ENCODE results near the gene KLF2. TPM values are rescaled to one million over a fixed set of nuclear protein-coding genes. Genes with fewer than 3 reads are reported as not detected.

Gene KLF2
- total RNA-seq, 3 donors from 2014 or later (not counting 1 experiment from before 2014, with no cell fraction given) = 246 to 645 (median 377) TPM

- Mint-ChIP-seq H3K9me3 (no peaks in the 10 kb centered on the region), H3K27me3 (ENCODE audit: low read depth in 2 of 2) (peaks cover 0 to 3% of the 10 kb centered on the region in 2 donors), H3K4me3 (peak overlapping the region; percentile 93), H3K4me1 (peaks cover 34 to 61% of the 10 kb centered on the region in 2 donors), H3K36me3 (peaks cover 23% of the 10 kb centered on the region), H3K27ac (peak overlapping the region; percentile 98 to 99)
- intact Hi-C loops (cut with micrococcal nuclease) = loop anchor here (5.0 kb wide), 2 partner anchors 110 to 250 kb away; partner anchors contain the start of gene TPM4
- Histone ChIP-seq H3K27ac (ENCODE audit: low read length) (peak overlapping the region; percentile 80), H3K4me3 (ENCODE audit: low read length) (peak overlapping the region; percentile 99), H3K36me3 (ENCODE audit: control insufficient read depth, insufficient read depth, low read length) (peaks cover 42% of the 10 kb centered on the region), H3K9me3 (ENCODE audit: control insufficient read depth, insufficient read depth, low read length) (no peaks in the 10 kb centered on the region), H3K4me1 (ENCODE audit: control insufficient read depth, insufficient read depth, low read length) (peaks cover 60% of the 10 kb centered on the region), H3K27me3 (ENCODE audit: control insufficient read depth, insufficient read depth, low read length) (no peaks in the 10 kb centered on the region)
- ATAC-seq (no peak), DNase-seq (peak in 1 of 2 donors; percentile 56)
- WGBS (ENCODE audit: insufficient coverage) = 1% methylated on average over 4 of the region's 6 CpGs
- no peak for TF ChIP-seq CTCF (IDR thresholded peaks at IDR 0.05)
Observed at GRCh38 chr19:16327501-16327900, 2.9 kb downstream of the KLF2 start.

- peaks cover 66% of the 10 kb centered on the region for H3K4me1 ChIP-seq (ENCODE audit: control insufficient read depth, insufficient read depth, low read length)
Observed at GRCh38 chr19:16327911-16328823, 3.5 kb downstream of the KLF2 start.

GRCh38 chr19:16328824-16329482 is 4.3 kb downstream of the KLF2 start:
- peaks cover 67% of the 10 kb centered on the region for H3K4me1 ChIP-seq (ENCODE audit: control insufficient read depth, insufficient read depth, low read length)
- ATAC-seq = peak in 2 of 3 donors; percentile 6 to 10
- H3K4me3 Mint-ChIP-seq = peak overlapping the region; percentile 93
- H3K27ac Mint-ChIP-seq = peak overlapping the region; percentile 98 to 99
- H3K9me3 ChIP-seq (ENCODE audit: control insufficient read depth, insufficient read depth, low read length) = no peaks in the 10 kb centered on the region
- H3K4me3 ChIP-seq (ENCODE audit: low read length) = peak overlapping the region; percentile 99
- 8% methylated on average over 10 of the region's 11 CpGs for WGBS (ENCODE audit: insufficient coverage)
- DNase-seq = peak; percentile 67 to 85
- no peak for TF ChIP-seq CTCF (IDR thresholded peaks at IDR 0.05)
- H3K27ac ChIP-seq (ENCODE audit: low read length) = peak overlapping the region; percentile 80
- peaks cover 42 to 58% of the 10 kb centered on the region in 2 donors for H3K4me1 Mint-ChIP-seq
- H3K36me3 ChIP-seq (ENCODE audit: control insufficient read depth, insufficient read depth, low read length) = peaks cover 42% of the 10 kb centered on the region
- no peaks in the 10 kb centered on the region for H3K27me3 ChIP-seq (ENCODE audit: control insufficient read depth, insufficient read depth, low read length)
- peaks cover 23% of the 10 kb centered on the region for H3K36me3 Mint-ChIP-seq
- intact Hi-C loops (cut with micrococcal nuclease) = loop anchor here (1.0 to 5.0 kb wide), 3 partner anchors 13 to 252 kb away; partner anchors contain the start of gene TPM4
- no peaks in the 10 kb centered on the region for H3K27me3 Mint-ChIP-seq (ENCODE audit: low read depth in 2 of 2)
- no peaks in the 10 kb centered on the region for H3K9me3 Mint-ChIP-seq

More at GRCh38 chr19:16327911-16328823, 3.5 kb downstream of the KLF2 start:
- Mint-ChIP-seq H3K4me1 (peaks cover 35 to 61% of the 10 kb centered on the region in 2 donors), H3K27ac (peak overlapping the region; percentile 98 to 99), H3K36me3 (peaks cover 23% of the 10 kb centered on the region), H3K27me3 (ENCODE audit: low read depth in 2 of 2) (no peaks in the 10 kb centered on the region), H3K9me3 (no peaks in the 10 kb centered on the region), H3K4me3 (peak overlapping the region; percentile 93)
- H3K9me3 ChIP-seq (ENCODE audit: control insufficient read depth, insufficient read depth, low read length) = no peaks in the 10 kb centered on the region
- H3K27ac ChIP-seq (ENCODE audit: low read length) = peak overlapping the region; percentile 80
- DNase-seq (peak; percentile 68 to 79), ATAC-seq (peak in 2 of 3 donors; percentile 2 to 3)
- 3% methylated on average over 20 of the region's 20 CpGs for WGBS (ENCODE audit: insufficient coverage)
- no peaks in the 10 kb centered on the region for H3K27me3 ChIP-seq (ENCODE audit: control insufficient read depth, insufficient read depth, low read length)
- TF ChIP-seq CTCF (IDR thresholded peaks at IDR 0.05) = no peak
- intact Hi-C loops (cut with micrococcal nuclease) = loop anchor here (1.0 to 5.0 kb wide), 3 partner anchors 14 to 251 kb away; partner anchors contain the start of gene TPM4
- H3K36me3 ChIP-seq (ENCODE audit: control insufficient read depth, insufficient read depth, low read length) = peaks cover 42% of the 10 kb centered on the region
- peak overlapping the region; percentile 99 for H3K4me3 ChIP-seq (ENCODE audit: low read length)

Data from natural killer cell (primary cell).